Esophagus squamous epithelium (tissue), 5 donors: ENCODE data around the gene SLC44A3. TPM values are rescaled to one million over a fixed set of nuclear protein-coding genes. Genes with fewer than 3 reads are reported as not detected.
"Not testable (repeated sequence)": the region's sequence is repeated elsewhere in the genome, so short reads cannot be mapped to it uniquely, and the experiment has no call there.

Source experiments
- DNase-seq: peaks from one replicate; lab custom pipeline; 2025; lab: John Stamatoyannopoulos, UW
- H3K27ac ChIP-seq, 4 donors: fragments of 200-600 bp; sonication (generic); one replicate each; pipeline ENCODE4 v1.5.1; 2016 to 2019; ENCODE audit warnings: mild to moderate bottlenecking in 1 of 4
- H3K27me3 ChIP-seq, 4 donors: fragments of 200-600 bp; sonication (generic); 1 replicate in 3 of 4; 2 replicates in 1 of 4; pipeline versions ENCODE4 v1.5.1 to v1.6.0; 2017 to 2021; ENCODE audit warnings: antibody characterized with exemption in 1 of 4
- H3K36me3 ChIP-seq, 3 donors: fragments of 200-600 bp; sonication (generic); one replicate each; pipeline ENCODE4 v1.5.1; 2016 to 2019
- H3K4me1 ChIP-seq, 3 donors: fragments of 200-600 bp; sonication (generic); one replicate each; pipeline ENCODE4 v1.5.1; 2017 to 2019
- H3K4me3 ChIP-seq, 4 donors: fragments of 200-600 bp; sonication (generic); 1 replicate in 3 of 4; 2 replicates in 1 of 4; pipeline ENCODE4 v1.5.1; 2016 to 2019; ENCODE audit warnings: mild to moderate bottlenecking in 2 of 4, moderate library complexity in 1 of 4
- H3K9me3 ChIP-seq, 3 donors: fragments of 200-600 bp; sonication (generic); one replicate each; pipeline ENCODE4 v1.5.1; 2016 to 2019
- CTCF ChIP-seq, 6 experiments: fragments of 450-650 bp in 4 of 6; fragments of 200-600 bp in 2 of 6; sonication (generic) in 2 of 6; IDR thresholded peaks; one replicate each; pipeline ENCODE4 v1.5.1; 2016 to 2019; ENCODE audit warnings: antibody characterized with exemption in 6 of 6, mild to moderate bottlenecking in 4 of 6, moderate library complexity in 4 of 6
- POLR2A ChIP-seq, 4 donors: fragments of 450-650 bp; IDR thresholded peaks; one replicate each; pipeline ENCODE4 v1.6.1; 2017; ENCODE audit warnings: antibody characterized with exemption in 4 of 4, mild to moderate bottlenecking in 4 of 4, moderate library complexity in 3 of 4
- WGBS, 2 donors: methylation state at CpG; one replicate each; pipeline ENCODE4 v1.1.5; 2018; 5-methylcytosine and 5-hydroxymethylcytosine counted together
- intact Hi-C: fragments of 100-400 bp; cut with DNase I; formaldehyde crosslinking; loops from one replicate; pipeline ENCODE4 v1.15.0; 2022
- total RNA-seq, 4 donors: library from RNA; depleted of rRNA; stranded (reverse); fragments of >200 nt; gene quantifications; one replicate each; pipeline ENCODE4 v1.1.0, GENCODE V29; 2016
- donor health status: DM: yes; HTN: yes; CAD: no.

SLC44A3 gene
- total RNA-seq, 4 donors from 2014 or later: 5.4 to 11.7 (median 9.4) TPM

- Histone ChIP-seq H3K9me3 (no peaks in the 10 kb centered on the region), H3K36me3 (no peaks in the 10 kb centered on the region), H3K4me3 (no peak overlapping the region), H3K4me1 (peaks cover 0 to 23% (median 0%) of the 10 kb centered on the region in 3 donors), H3K27me3 (no peaks in the 10 kb centered on the region), H3K27ac (no peak overlapping the region)
- WGBS, 2 donors: 46 to 95% methylated on average over 1 of the region's 1 CpG
- DNase-seq: no peak
- intact Hi-C loops: no loop called here
- TF ChIP-seq CTCF (IDR thresholded peaks at IDR 0.05) (no peak), POLR2A (IDR thresholded peaks at IDR 0.05) (no peak)
These were observed 117.7 kb downstream of the SLC44A3 start for GRCh38 chr1:94937820-94938219.

GRCh38 chr1:94940738-94941137 is 120.6 kb downstream of the SLC44A3 start:
- H3K4me1 ChIP-seq: peaks cover 0 to 23% (median 0%) of the 10 kb centered on the region in 3 donors
- intact Hi-C loops: no loop called here
- no peaks in the 10 kb centered on the region for H3K27me3 ChIP-seq
- H3K9me3 ChIP-seq: no peaks in the 10 kb centered on the region
- no peak overlapping the region for H3K4me3 ChIP-seq
- no peak overlapping the region for H3K27ac ChIP-seq
- WGBS, 2 donors: 73 to 91% methylated on average over 3 of the region's 3 CpGs
- TF ChIP-seq CTCF (IDR thresholded peaks at IDR 0.05) (no peak), POLR2A (IDR thresholded peaks at IDR 0.05) (no peak)
- H3K36me3 ChIP-seq: no peaks in the 10 kb centered on the region
- no peak for DNase-seq

GRCh38 chr1:94941480-94941879 is 121.3 kb downstream of the SLC44A3 start:
- peaks cover 0 to 22% (median 0%) of the 10 kb centered on the region in 3 donors for H3K4me1 ChIP-seq
- H3K27me3 ChIP-seq, H3K36me3 ChIP-seq, H3K9me3 ChIP-seq, H3K27ac ChIP-seq, DNase-seq, intact Hi-C loops, H3K4me3 ChIP-seq: not testable (repeated sequence)
- WGBS, 2 donors: 100% methylated on average over 1 of the region's 1 CpG

- Histone ChIP-seq H3K27me3 (no peaks in the 10 kb centered on the region), H3K4me1 (peaks cover 0 to 13% (median 0%) of the 10 kb centered on the region in 3 donors), H3K27ac (no peak overlapping the region), H3K36me3 (no peaks in the 10 kb centered on the region), H3K4me3 (no peak overlapping the region), H3K9me3 (no peaks in the 10 kb centered on the region)
- DNase-seq: no peak
- 74 to 79% methylated on average over 8 of the region's 8 CpGs for WGBS, 2 donors
- TF ChIP-seq POLR2A (IDR thresholded peaks at IDR 0.05) (no peak), CTCF (IDR thresholded peaks at IDR 0.05) (no peak)
- intact Hi-C loops: no loop called here
These were observed 122.3 kb downstream of the SLC44A3 start for GRCh38 chr1:94942171-94943128.

Other genes with a start within 250 kb of the SLC44A3 start
- gene CNN3, start 106.8 kb downstream of the SLC44A3 start, total RNA-seq: 100 to 1,000 TPM; 106 to 205 (median 149) TPM